Stimulated activated CD4-positive, alpha-beta T cell treated with anti-CD3 and anti-CD28 coated beads, Interleukin-12 subunit alpha, Interleukin-12 subunit beta, amount 100 ng/mL, for 48 hours (primary cell): Measurements from ENCODE around the gene CCRL2.

Experiments
- DNase-seq, 3 donors: peaks; one replicate each; pipeline ENCODE4 v3.0.0-alpha.2; 2020; ENCODE audit warnings: low read depth in 2 of 3, low spot score in 1 of 3

Gene CCRL2, protein sequence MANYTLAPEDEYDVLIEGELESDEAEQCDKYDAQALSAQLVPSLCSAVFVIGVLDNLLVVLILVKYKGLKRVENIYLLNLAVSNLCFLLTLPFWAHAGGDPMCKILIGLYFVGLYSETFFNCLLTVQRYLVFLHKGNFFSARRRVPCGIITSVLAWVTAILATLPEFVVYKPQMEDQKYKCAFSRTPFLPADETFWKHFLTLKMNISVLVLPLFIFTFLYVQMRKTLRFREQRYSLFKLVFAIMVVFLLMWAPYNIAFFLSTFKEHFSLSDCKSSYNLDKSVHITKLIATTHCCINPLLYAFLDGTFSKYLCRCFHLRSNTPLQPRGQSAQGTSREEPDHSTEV

DNA sequence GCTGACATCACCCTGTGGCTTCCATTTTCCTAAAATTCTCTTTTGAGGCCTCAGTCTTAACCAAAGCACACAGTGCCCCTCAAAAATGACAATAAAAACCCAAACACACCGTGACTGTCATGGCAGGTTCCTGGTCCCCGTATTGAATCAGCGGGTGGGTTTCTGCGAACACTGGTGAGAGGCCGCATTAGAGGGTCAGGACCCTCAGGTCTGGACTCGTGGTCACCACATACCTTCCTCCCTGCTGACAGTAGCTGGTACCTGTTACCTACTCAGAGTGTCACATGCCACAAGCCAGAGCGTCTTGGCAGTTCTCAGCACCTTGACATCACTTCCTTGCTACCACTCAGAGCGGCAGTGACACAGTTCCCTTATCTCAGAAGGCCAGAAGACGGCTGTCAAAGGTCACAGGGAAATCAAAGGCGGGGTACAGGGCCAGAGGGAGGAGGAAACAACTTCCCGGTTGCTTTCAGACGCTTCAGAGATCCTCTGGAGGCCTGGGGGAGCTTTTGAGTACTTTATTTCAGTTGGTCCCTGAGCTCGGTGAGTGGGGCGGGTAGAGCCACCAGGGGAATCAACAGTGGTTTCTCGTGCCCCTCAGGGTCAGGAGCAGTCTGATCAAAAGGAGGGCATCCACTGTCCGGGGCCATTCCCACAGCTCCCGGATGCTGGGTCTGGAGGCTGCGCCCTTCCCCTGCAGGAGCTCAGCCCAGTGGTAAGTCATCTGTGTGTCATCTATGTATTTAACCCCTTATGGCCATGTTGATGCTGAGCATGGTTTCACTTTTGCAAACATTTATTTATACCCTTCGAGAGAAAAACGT, at the start of gene CCRL2, which contains the start of gene CCR5AS:
Gene CCRL2 (plus strand): TSS at position 472 of the 824 bp plus-strand sequence. CDS start 821 bp downstream, outside the sequence.
Gene CCR5AS (minus strand): TSS at position 279 of the 824 bp plus-strand sequence.
- peak; percentile 5 to 25 (median 6) for DNase-seq

DNA sequence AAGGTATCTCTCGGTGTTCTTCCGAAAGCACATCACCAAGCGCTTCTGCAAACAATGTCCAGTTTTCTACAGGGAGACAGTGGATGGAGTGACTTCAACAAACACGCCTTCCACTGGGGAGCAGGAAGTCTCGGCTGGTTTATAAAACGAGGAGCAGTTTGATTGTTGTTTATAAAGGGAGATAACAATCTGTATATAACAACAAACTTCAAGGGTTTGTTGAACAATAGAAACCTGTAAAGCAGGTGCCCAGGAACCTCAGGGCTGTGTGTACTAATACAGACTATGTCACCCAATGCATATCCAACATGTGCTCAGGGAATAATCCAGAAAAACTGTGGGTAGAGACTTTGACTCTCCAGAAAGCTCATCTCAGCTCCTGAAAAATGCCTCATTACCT, 48.6 kb upstream of the CCRL2 start:
- no peak for DNase-seq

DNA sequence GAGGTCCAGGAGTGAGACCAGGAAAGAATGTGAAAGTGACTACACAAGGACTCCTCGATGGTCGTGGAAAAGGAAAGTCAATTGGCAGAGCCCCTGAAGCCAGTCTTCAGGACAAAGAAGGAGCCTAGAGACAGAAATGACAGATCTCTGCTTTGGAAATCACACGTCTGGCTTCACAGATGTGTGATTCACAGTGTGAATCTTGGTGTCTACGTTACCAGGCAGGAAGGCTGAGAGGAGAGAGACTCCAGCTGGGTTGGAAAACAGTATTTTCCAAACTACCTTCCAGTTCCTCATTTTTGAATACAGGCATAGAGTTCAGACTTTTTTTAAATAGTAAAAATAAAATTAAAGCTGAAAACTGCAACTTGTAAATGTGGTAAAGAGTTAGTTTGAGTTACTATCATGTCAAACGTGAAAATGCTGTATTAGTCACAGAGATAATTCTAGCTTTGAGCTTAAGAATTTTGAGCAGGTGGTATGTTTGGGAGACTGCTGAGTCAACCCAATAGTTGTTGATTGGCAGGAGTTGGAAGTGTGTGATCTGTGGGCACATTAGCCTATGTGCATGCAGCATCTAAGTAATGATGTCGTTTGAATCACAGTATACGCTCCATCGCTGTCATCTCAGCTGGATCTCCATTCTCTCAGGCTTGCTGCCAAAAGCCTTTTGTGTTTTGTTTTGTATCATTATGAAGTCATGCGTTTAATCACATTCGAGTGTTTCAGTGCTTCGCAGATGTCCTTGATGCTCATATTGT, 47.1 kb upstream of the CCRL2 start:
- DNase-seq, result no peak

DNA sequence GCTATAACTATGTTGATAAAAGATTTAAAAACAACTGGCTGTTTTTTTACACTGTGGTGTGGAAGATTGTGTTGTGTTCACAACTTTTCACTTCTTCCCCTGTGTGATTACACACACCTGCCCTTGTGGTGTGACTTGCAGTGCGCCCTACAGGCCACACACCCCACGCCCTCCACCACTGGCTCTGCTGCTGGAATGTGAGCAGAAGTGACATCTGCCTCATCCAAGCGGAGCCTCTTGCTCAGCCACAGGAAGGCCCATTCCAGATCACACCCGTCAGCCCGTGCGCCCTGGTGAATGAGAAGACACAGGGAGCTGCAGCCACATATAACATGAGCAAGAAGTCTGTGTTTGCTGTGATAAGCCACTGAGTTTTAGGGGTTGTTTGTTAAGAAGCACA, 46.2 kb upstream of the CCRL2 start:
- DNase-seq, result no peak

DNA sequence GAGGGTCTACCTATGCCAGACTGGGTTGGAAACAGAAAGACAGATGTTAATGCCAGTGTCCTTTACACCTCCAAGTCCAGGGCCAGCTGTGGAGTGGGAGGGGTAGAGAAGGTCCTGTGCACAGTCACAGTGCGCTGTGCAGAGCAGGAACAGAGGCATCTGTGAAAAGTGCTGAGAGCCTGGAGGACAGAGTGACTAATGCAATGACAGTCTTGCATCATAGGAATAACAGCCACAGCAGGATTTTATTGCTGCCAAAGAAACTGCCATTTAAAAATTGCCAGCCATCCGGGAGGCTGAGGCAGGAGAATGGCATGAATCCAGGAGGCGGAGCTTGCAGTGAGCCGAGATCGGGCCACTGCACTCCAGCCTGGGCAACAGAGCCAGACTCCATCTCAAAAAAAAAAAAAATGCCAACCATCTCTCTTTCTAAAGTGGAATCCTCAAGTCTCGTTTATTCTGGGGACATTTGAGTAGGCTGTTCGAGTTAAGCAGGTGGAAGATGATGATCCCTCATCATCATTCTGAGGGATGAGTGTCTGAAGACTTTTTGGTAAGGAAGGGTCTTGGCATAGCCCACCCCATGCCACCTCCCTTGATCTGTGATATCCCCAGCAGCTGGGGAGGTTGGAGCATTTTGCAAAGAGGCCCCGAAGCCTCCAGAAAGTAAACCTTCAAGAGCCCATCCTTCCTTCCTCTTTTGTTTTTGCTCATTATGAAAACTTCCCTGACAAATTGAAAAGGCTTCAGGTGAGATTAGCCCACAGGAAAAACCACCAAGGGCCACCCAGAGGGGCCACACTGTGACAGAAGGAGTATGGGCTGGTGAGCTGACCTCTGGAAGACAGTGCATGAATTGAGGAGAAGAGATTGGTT, 45.4 kb upstream of the CCRL2 start:
- DNase-seq, result no peak

DNA sequence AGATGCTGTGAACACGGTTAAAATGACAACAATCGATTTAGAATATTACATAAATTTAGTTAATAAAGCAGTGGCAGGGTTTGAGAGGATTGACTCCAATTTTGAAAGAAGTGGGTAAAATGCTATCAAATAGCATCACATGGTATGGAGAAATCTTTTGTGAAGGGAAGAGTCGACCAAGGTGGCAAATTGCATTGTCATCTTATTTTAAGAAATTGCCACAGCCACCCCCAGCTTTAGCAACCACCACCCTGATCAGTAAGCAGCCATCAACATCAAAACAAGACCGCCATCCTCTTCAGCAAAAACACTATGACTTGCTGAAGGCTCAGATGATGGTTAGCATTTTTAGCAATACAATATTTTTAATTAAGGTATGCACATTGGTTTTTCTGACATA, 42.0 kb upstream of the CCRL2 start:
- no peak for DNase-seq

DNA sequence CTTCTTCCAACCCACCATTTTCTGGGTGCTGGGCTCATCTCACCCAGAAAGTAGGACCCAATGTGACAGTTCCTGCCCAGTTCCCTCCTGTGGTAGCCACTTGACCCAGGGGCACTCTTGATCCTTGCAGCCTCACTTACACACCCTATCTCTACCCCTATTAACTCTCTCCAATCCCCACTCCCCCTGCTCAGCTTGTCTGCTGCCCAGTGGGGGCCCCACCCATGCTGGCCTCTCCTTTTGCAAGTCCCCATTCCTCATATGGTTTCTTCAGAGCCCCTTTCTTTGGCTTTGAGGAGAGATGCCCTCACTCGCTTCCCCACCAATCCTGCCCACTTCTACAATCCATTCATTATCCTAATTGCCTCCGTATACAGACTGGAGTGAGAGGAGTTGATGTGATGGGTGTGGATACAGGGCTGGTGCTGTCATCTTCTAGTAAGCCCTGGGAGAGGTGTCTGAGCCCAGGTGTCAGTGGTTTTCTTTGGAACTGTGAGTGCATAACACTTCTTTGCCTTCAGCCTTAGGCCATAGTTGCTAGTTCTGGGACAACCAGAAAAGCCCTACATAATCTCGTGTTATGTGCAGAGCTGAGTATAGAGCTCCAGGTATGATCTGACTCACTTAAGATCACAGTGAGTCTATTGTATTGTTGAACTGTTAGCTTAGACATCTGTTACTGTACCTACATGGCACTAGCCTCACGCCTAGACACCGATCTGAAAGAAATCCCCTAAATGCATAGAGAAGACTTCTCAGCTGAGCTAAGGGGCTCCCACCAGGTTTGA, 41.1 kb upstream of the CCRL2 start:
- DNase-seq, result no peak

DNA sequence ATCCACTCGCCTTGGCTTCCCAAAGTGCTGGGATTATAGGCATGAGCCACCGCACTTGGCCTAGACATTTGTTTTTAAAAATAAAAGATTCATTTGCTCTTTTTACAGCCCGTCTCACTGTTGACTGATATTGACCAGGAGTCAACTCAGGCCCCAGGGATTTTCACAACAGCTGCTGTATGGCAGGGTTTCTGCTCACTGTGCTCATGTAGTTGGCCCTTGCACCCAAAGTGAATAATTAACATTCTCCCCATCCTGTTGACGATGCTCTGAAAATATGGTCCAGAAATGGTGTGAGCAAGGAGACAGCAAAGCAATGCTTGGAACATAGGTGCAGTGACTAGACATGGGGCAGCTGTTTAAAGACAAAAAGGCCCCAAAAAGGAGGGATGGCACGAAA, 39.2 kb upstream of the CCRL2 start:
- DNase-seq, result no peak

DNA sequence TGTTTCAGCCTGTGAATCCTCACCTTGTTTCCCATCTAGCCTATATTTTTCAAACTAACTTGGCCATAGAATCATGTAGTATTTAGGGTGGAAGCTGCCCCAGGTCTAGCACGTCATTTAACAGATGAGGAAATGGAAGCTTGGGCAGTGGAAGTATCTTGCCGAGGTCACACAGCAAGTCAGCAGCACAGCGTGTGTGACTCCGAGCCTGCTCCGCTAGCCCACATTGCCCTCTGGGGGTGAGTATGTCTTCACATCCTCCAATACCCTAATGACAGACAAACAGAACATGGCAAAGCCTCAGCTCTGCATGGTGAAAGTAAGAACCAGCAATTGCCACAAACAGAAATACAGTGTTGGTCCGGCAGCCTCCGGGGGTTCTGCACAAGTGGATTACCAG, 38.5 kb upstream of the CCRL2 start:
- DNase-seq, result peak; percentile 29 to 37 (median 29)

DNA sequence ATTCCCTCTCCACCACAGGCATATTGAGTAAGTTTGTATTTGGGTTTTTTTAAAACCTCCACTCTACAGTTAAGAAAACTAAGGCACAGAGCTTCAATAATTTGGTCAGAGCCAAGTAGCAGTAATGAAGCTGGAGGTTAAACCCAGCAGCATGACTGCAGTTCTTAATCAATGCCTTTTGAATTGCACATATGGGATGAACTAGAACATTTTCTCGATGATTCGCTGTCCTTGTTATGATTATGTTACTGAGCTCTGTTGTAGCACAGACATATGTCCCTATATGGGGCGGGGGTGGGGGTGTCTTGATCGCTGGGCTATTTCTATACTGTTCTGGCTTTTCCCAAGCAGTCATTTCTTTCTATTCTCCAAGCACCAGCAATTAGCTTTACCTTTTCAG, 37.9 kb upstream of the CCRL2 start:
- no peak for DNase-seq

DNA sequence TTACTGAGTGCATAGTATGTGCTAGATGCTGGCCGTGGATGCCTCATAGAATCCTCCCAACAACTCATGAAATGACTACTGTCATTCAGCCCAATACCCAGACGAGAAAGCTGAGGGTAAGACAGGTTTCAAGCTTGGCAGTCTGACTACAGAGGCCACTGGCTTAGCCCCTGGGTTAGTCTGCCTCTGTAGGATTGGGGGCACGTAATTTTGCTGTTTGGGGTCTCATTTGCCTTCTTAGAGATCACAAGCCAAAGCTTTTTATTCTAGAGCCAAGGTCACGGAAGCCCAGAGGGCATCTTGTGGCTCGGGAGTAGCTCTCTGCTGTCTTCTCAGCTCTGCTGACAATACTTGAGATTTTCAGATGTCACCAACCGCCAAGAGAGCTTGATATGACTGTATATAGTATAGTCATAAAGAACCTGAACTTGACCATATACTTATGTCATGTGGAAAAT, 37.4 kb upstream of the CCRL2 start:
- peak; percentile 28 to 41 (median 31) for DNase-seq

DNA sequence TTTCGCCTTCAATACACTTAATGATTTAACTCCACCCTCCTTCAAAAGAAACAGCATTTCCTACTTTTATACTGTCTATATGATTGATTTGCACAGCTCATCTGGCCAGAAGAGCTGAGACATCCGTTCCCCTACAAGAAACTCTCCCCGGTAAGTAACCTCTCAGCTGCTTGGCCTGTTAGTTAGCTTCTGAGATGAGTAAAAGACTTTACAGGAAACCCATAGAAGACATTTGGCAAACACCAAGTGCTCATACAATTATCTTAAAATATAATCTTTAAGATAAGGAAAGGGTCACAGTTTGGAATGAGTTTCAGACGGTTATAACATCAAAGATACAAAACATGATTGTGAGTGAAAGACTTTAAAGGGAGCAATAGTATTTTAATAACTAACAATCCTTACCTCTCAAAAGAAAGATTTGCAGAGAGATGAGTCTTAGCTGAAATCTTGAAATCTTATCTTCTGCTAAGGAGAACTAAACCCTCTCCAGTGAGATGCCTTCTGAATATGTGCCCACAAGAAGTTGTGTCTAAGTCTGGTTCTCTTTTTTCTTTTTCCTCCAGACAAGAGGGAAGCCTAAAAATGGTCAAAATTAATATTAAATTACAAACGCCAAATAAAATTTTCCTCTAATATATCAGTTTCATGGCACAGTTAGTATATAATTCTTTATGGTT, 36.1 kb upstream of the CCRL2 start, which contains the start of gene CCR5:
Gene CCR5 (plus strand): TSS at position 108 of the 680 bp plus-strand sequence. CDS start 1,957 bp downstream, outside the sequence.
- peak in 1 of 3 donors; percentile 45 for DNase-seq

DNA sequence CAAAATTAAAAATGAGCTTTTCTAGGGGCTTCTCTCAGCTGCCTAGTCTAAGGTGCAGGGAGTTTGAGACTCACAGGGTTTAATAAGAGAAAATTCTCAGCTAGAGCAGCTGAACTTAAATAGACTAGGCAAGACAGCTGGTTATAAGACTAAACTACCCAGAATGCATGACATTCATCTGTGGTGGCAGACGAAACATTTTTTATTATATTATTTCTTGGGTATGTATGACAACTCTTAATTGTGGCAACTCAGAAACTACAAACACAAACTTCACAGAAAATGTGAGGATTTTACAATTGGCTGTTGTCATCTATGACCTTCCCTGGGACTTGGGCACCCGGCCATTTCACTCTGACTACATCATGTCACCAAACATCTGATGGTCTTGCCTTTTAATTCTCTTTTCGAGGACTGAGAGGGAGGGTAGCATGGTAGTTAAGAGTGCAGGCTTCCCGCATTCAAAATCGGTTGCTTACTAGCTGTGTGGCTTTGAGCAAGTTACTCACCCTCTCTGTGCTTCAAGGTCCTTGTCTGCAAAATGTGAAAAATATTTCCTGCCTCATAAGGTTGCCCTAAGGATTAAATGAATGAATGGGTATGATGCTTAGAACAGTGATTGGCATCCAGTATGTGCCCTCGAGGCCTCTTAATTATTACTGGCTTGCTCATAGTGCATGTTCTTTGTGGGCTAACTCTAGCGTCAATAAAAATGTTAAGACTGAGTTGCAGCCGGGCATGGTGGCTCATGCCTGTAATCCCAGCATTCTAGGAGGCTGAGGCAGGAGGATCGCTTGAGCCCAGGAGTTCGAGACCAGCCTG, 35.3 kb upstream of the CCRL2 start:
- DNase-seq, result no peak

DNA sequence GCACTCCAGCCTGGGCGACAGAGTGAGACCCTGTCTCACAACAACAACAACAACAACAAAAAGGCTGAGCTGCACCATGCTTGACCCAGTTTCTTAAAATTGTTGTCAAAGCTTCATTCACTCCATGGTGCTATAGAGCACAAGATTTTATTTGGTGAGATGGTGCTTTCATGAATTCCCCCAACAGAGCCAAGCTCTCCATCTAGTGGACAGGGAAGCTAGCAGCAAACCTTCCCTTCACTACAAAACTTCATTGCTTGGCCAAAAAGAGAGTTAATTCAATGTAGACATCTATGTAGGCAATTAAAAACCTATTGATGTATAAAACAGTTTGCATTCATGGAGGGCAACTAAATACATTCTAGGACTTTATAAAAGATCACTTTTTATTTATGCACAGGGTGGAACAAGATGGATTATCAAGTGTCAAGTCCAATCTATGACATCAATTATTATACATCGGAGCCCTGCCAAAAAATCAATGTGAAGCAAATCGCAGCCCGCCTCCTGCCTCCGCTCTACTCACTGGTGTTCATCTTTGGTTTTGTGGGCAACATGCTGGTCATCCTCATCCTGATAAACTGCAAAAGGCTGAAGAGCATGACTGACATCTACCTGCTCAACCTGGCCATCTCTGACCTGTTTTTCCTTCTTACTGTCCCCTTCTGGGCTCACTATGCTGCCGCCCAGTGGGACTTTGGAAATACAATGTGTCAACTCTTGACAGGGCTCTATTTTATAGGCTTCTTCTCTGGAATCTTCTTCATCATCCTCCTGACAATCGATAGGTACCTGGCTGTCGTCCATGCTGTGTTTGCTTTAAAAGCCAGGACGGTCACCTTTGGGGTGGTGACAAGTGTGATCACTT, 34.3 kb upstream of the CCRL2 start:
- DNase-seq, result no peak

DNA sequence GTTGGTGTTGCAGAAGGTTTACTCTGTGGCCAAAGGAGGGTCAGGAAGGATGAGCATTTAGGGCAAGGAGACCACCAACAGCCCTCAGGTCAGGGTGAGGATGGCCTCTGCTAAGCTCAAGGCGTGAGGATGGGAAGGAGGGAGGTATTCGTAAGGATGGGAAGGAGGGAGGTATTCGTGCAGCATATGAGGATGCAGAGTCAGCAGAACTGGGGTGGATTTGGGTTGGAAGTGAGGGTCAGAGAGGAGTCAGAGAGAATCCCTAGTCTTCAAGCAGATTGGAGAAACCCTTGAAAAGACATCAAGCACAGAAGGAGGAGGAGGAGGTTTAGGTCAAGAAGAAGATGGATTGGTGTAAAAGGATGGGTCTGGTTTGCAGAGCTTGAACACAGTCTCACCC, 32.3 kb upstream of the CCRL2 start:
- DNase-seq, result no peak

DNA sequence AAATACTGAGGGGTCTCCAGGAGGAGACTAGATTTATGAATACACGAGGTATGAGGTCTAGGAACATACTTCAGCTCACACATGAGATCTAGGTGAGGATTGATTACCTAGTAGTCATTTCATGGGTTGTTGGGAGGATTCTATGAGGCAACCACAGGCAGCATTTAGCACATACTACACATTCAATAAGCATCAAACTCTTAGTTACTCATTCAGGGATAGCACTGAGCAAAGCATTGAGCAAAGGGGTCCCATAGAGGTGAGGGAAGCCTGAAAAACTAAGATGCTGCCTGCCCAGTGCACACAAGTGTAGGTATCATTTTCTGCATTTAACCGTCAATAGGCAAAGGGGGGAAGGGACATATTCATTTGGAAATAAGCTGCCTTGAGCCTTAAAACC, 31.8 kb upstream of the CCRL2 start:
- no peak for DNase-seq

DNA sequence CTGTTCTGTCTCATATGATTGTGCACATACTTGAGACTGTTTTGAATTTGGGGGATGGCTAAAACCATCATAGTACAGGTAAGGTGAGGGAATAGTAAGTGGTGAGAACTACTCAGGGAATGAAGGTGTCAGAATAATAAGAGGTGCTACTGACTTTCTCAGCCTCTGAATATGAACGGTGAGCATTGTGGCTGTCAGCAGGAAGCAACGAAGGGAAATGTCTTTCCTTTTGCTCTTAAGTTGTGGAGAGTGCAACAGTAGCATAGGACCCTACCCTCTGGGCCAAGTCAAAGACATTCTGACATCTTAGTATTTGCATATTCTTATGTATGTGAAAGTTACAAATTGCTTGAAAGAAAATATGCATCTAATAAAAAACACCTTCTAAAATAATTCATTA, 31.2 kb upstream of the CCRL2 start:
- no peak for DNase-seq
